Muscle layer of colon (tissue), 2 donors: Measurements from ENCODE around the gene FAM118A.
A peak's percentile ranks its signal among the peaks of the same experiment; 100 is the strongest.

Experiments
- H3K27ac ChIP-seq: one replicate; pipeline ENCODE4 v1.7.0; 2013; ENCODE audit warnings: low read depth, mild to moderate bottlenecking, low read length, moderate library complexity
- H3K27me3 ChIP-seq, 2 donors: one replicate each; pipeline ENCODE4 v1.7.0; 2013; ENCODE audit warnings: low read length in 2 of 2, mild to moderate bottlenecking in 2 of 2; ENCODE audit not compliant: insufficient read depth in 2 of 2, control insufficient read depth in 1 of 2
- H3K36me3 ChIP-seq: one replicate; pipeline ENCODE4 v1.7.0; 2013; ENCODE audit warnings: mild to moderate bottlenecking, low read length; ENCODE audit not compliant: insufficient read depth
- H3K4me1 ChIP-seq: one replicate; pipeline ENCODE4 v1.7.0; 2013; ENCODE audit warnings: mild to moderate bottlenecking, low read length; ENCODE audit not compliant: insufficient read depth
- H3K4me3 ChIP-seq, 2 donors: one replicate each; pipeline ENCODE4 v1.7.0; 2013; ENCODE audit warnings: low read length in 2 of 2, low read depth in 1 of 2, mild to moderate bottlenecking in 1 of 2, moderate library complexity in 1 of 2
- H3K9ac ChIP-seq: one replicate; pipeline ENCODE4 v1.7.0; 2013; ENCODE audit warnings: low read length
- H3K9me3 ChIP-seq: one replicate; pipeline ENCODE4 v1.7.0; 2013; ENCODE audit warnings: mild to moderate bottlenecking, low read length
- donor health status: abdominal sarcoma.
- donor health status: Adenocarcinoma of cecum.

Gene FAM118A

DNA sequence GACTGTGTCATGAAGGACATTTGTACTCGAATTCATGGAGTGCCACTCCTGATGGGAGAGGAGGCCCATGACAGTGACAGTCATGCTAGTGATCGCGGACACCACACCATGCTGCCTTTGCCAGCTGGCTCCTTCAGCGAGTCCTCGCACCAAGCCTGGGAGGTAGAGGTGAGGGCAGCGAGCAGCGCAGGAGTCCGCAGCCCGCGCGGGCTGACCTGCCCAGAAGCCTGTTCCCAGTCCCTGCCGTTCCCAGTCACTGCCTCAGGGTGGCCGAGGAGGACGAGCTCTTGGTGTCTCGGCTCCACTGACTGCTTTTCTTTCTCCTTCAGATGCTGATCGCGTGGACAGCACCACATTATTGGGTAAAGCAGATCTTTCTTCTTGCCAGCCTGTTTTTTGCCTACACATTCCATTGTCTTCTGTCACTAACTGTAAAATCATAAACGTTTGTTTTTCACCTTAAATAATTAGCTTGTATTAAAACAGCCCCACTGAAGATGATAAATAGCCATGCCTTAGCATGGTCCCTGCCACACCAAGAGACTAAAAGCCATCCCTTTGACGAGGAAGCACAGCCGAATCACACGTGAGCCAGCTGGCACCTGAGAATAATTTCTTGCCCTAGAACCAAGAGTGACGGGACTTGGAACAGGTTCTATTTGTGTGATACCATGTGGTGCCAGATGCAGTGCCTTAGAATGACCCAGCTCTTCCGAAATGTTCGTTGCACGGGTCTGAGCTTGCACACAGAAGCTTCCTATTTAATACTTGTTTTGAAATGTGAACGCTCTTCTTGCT, 25.5 kb downstream of the FAM118A start:
- Histone ChIP-seq H3K27me3 (no peaks in the 10 kb centered on the region), H3K9ac (no peak overlapping the region), H3K4me1 (peaks cover 18% of the 10 kb centered on the region), H3K36me3 (peaks cover 52% of the 10 kb centered on the region), H3K9me3 (no peaks in the 10 kb centered on the region), H3K27ac (no peak overlapping the region), H3K4me3 (no peak overlapping the region)

DNA sequence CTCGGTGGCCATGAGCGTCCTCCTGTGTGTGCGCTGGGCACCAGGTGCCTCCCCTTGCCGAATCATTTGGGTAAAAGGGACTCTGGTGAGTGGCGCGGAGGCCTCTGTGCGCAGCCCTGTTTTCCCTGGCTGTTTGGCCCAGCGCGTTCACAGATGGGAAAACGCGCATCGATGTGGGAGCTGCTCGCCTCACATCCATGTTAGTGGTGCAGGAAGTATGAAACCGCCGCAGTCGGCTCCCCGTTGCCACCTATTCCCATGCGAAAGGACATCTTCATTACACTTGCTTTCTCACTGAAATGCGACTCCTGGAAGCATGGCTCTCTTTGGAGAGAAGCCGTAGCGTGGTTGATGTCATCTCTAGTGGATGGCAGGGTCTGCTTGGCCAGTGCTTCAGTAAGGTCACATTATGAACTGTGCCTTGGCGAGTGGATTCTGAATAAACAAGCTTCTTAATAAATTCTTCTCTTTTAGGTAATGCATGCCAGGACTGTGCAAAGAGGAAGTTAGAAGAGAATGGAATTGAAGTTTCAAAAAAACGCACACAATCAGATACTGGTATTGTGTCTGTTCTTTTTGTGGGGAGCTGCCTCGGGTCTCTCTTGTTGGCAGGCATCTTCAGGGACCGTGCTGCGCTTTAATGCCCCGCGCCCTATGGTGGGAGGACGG, 26.3 kb downstream of the FAM118A start:
- H3K27me3 ChIP-seq = no peaks in the 10 kb centered on the region
- peaks cover 54% of the 10 kb centered on the region for H3K36me3 ChIP-seq
- peaks cover 18% of the 10 kb centered on the region for H3K4me1 ChIP-seq
- H3K9me3 ChIP-seq = no peaks in the 10 kb centered on the region
- H3K27ac ChIP-seq = no peak overlapping the region
- H3K9ac ChIP-seq = no peak overlapping the region
- no peak overlapping the region for H3K4me3 ChIP-seq

DNA sequence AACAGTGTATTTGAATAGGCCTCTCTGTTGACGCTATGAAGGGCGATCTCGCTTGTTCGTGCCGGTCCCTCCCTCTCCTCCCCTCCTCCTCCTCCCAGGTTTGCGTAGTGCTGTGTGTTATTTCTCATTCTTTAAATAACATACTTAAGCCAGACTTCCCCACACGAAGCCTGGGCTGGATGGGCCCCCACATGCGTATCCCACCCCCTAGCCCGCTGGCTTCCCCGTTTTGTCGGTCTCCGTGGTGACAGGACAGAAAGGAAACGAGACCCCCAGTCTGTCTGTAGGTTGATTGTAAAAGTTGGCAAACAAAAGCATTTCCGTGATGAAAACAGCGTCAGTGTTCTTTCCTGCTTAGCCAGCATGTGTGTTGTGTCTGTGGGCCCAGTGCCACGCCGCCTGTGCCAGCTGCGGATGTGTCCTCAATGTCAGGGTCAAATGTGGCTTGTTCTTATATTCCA, 27.3 kb downstream of the FAM118A start:
- Histone ChIP-seq H3K27me3 (no peaks in the 10 kb centered on the region), H3K4me3 (peak overlapping the region in 1 of 2 donors; percentile 54), H3K9me3 (no peaks in the 10 kb centered on the region), H3K4me1 (peaks cover 18% of the 10 kb centered on the region), H3K36me3 (peaks cover 49% of the 10 kb centered on the region), H3K9ac (peak overlapping the region; percentile 40), H3K27ac (no peak overlapping the region)

- Histone ChIP-seq H3K4me1 (peaks cover 18% of the 10 kb centered on the region), H3K9me3 (no peaks in the 10 kb centered on the region), H3K27me3 (no peaks in the 10 kb centered on the region), H3K9ac (no peak overlapping the region), H3K27ac (no peak overlapping the region), H3K4me3 (no peak overlapping the region), H3K36me3 (peaks cover 44% of the 10 kb centered on the region)
These were observed 27.8 kb downstream of the FAM118A start for GRCh38 chr22:45337536-45337935.

GRCh38 chr22:45338795-45339194, 29.1 kb downstream of the FAM118A start:
- H3K4me1 ChIP-seq = peaks cover 18% of the 10 kb centered on the region
- no peak overlapping the region for H3K4me3 ChIP-seq
- H3K27ac ChIP-seq = no peak overlapping the region
- H3K36me3 ChIP-seq = peaks cover 38% of the 10 kb centered on the region
- H3K27me3 ChIP-seq = no peaks in the 10 kb centered on the region
- no peaks in the 10 kb centered on the region for H3K9me3 ChIP-seq
- no peak overlapping the region for H3K9ac ChIP-seq

- Histone ChIP-seq H3K36me3 (peaks cover 35% of the 10 kb centered on the region), H3K4me3 (no peak overlapping the region), H3K9ac (no peak overlapping the region), H3K4me1 (peaks cover 18% of the 10 kb centered on the region), H3K27me3 (no peaks in the 10 kb centered on the region), H3K27ac (no peak overlapping the region), H3K9me3 (no peaks in the 10 kb centered on the region)
These were observed 30.6 kb downstream of the FAM118A start for GRCh38 chr22:45340323-45340722.

- Histone ChIP-seq H3K27me3 (no peaks in the 10 kb centered on the region), H3K27ac (no peak overlapping the region)
These were observed 31.8 kb downstream of the FAM118A start for GRCh38 chr22:45341498-45341897.

DNA sequence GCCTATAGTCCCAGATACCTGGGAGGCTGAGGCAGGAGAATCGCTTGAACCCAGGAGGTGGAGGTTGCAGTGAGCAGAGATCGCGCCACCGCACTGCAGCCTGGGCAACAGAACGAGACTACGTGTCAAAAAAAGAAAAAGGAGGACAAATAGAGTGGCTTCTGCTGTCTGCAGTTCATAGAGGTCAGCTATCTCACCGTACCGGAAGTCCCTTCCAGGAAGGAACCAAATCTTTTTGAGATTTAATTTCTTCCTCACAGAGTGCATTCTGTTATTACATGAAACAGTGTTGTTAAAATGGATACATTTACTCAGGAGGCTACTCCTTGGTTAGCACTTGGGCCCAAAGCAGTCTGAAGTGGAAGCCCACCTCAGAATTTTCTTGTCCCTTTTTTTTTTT, 33.4 kb downstream of the FAM118A start:
- H3K9ac ChIP-seq = no peak overlapping the region
- H3K36me3 ChIP-seq = peaks cover 25% of the 10 kb centered on the region
- no peak overlapping the region for H3K27ac ChIP-seq
- no peaks in the 10 kb centered on the region for H3K27me3 ChIP-seq
- H3K9me3 ChIP-seq = no peaks in the 10 kb centered on the region
- H3K4me1 ChIP-seq = no peaks in the 10 kb centered on the region
- no peak overlapping the region for H3K4me3 ChIP-seq

More at GRCh38 chr22:45341498-45341897, 31.8 kb downstream of the FAM118A start:
- peaks cover 28% of the 10 kb centered on the region for H3K36me3 ChIP-seq
- no peak overlapping the region for H3K9ac ChIP-seq
- H3K9me3 ChIP-seq = no peaks in the 10 kb centered on the region
- H3K4me1 ChIP-seq = peaks cover 12% of the 10 kb centered on the region
- no peak overlapping the region for H3K4me3 ChIP-seq

GRCh38 chr22:45344334-45344733, 34.6 kb downstream of the FAM118A start:
- Histone ChIP-seq H3K4me1 (no peaks in the 10 kb centered on the region), H3K27me3 (no peaks in the 10 kb centered on the region), H3K27ac (no peak overlapping the region)

GRCh38 chr22:45349916-45350315, 40.2 kb downstream of the FAM118A start:
- Histone ChIP-seq H3K9me3 (no peaks in the 10 kb centered on the region), H3K4me1 (no peaks in the 10 kb centered on the region), H3K36me3 (peaks cover 4% of the 10 kb centered on the region), H3K27ac (no peak overlapping the region), H3K4me3 (no peak overlapping the region), H3K27me3 (no peaks in the 10 kb centered on the region), H3K9ac (no peak overlapping the region)

More at GRCh38 chr22:45344334-45344733, 34.6 kb downstream of the FAM118A start:
- Histone ChIP-seq H3K4me3 (no peak overlapping the region), H3K9me3 (no peaks in the 10 kb centered on the region), H3K36me3 (peaks cover 25% of the 10 kb centered on the region), H3K9ac (no peak overlapping the region)

DNA sequence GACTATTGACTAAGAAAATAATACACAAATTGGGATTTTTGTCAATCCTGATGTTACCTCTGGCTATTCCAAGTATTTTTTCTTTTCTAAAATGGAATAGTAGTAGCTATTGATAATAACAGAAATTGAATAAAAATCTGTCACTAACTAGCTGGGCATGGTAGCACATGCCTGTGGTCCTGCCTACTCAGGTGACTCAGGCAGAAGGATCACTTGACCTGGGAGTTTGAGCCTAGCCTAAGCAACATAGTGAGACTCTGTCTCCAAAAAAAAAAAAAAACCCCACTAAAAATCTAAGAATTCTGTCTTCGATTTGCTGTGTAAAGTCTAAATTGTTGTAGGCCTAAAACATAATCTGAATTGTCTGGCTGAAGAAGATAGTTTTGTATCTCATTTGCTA, 42.2 kb downstream of the FAM118A start:
- Histone ChIP-seq H3K36me3 (no peaks in the 10 kb centered on the region), H3K4me1 (no peaks in the 10 kb centered on the region), H3K27me3 (no peaks in the 10 kb centered on the region), H3K9ac (no peak overlapping the region), H3K27ac (no peak overlapping the region), H3K9me3 (no peaks in the 10 kb centered on the region), H3K4me3 (no peak overlapping the region)
